Stimulated activated CD4-positive, alpha-beta T cell treated with anti-CD3 and anti-CD28 coated beads, TNF-alpha, amount 100 ng/mL, for 48 hours (primary cell): ENCODE data around the gene ANO4.
"Not testable (repeated sequence)": the region's sequence is repeated elsewhere in the genome, so short reads cannot be mapped to it uniquely, and the experiment has no call there.

Source experiments
- DNase-seq, 3 donors: peaks; one replicate each; pipeline ENCODE4 v3.0.0-alpha.2; 2020; ENCODE audit warnings: low read depth in 3 of 3

Gene ANO4

DNA sequence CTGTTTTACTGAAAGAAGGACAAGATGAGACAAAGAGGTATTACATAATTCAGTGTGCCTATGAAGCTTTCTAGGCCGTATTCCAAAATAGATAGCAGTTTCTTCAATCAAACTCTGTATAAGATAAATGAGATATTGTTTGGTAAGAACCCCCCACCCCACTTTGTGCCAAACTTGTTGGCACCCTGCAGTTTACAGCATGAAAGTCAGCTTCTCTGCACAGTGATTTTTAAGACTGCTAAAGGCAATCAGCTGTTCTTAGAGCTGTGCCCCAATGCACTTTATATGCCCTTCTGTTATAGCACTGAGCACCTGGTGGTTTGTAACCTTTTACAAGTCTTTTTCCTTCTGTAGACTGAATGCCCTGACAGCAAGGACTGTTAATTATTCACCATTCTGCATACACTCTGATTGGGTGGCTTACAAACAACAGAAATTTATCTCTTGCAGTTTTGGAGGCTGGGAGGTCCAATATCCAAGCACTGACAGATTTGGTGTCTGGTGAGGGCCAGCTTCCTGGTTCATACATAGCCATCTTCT, 76.7 kb downstream of the ANO4 start:
- DNase-seq: no peak

DNA sequence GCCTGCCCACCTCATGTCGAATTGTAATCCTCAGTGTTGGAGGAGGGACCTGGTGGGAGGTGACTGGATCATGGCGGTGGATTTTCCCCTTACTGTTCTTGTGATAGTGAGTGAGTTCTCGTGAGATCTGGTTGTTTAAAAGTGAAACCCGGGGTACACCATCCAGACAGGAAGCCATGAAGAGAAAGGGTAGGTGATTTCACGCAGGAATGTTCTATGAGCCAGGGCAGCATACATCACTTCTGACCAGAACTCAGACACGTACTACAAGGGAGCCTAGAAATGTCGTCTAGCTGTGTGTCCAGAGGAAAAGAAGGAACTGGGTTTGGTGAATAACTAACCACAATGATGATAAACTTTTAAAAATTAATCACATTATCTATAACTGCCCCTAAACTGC, 80.6 kb downstream of the ANO4 start:
- DNase-seq: no peak

DNA sequence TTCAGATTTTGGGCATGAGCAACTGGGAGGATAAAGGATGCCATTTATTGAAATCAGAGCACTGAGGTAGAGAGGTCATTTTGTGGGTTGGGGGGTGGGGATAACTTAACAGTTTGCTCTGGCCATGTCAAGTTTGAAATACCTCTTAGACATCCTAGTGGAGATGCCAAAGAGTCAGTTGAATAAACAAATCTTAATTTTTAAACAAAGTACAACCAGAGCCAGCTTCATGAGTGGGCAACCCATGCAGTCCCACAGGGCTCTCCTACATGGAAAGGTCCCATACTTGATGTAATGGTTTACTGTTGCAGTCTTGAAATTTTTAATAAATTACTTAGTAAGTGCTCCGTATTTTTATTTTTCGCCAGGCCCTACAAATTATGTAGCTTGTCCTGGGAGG, 81.2 kb downstream of the ANO4 start:
- no peak for DNase-seq

DNA sequence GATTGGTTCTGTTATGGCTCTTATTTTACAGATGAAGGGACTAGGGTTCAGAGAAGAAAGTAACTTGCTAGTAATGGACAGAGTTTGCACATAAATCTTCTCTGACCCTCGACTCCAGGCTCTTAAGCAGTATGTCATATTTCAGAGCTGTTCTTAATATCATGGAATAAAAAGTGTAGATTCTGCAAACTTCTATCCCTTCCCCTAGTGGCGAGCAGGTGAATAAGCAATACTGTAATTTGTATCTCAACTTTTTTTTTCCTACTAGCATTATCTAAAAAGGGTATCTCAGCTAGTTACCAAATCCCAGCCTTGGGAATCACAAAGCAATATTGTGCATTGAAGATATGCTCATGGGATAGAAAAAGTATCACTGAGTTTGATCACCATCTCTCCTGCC, 83.2 kb downstream of the ANO4 start:
- DNase-seq: no peak

DNA sequence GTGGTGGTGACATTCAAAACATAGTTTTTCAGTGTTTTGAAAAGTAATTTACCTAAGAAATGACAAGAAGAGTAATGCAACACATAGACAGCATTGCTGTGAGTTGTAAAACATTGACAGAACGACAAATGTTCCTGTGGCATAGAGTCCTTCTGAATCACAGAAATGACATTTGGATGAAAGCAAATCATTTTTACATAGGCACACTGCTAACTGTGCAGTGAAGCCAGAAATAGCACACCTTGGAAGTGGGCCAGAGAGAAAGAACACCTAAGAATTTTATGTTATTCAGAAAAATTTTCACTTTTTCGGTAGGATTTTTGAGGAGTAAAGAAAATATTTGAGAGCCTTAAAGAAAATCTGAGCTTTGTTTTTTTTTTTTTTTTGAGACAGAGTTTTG, 100.6 kb downstream of the ANO4 start:
- no peak for DNase-seq

DNA sequence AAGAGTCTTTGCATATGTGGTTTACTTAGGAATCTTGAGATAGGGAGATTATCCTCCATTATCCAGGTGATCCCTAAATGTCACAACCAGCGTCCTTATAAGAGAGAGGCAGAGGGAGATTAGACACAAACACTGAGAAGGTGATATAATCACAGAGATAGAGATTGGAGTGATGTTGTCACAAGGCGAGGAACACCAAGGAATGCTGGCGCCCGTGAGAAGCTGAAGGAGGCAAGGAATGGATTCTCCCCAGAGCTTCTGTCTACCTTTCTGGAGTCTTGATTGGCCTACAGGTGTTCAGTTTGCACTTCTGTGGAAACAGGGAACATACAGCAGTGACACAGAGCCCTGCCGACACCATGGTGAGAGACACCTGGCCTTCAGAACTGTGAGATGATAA, 101.6 kb downstream of the ANO4 start:
- no peak for DNase-seq

DNA sequence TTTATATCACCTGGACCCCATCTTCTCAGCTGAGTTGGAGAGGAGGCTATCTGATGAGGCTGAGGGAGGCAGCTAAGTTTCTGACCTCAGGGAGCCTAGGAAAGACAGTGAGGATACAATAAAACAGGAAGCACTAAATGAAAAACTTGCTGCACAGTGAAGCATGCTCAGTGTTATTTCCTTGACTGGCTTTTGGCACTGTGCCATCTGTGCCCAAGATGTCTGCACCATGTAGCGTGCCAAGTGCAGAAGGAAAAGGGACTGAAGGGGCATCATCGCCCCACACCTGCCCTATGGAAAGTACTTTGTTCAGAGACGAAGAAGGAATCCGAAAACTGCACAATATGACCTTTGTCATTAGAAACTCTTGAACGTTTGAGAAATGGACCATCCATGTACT, 102.7 kb downstream of the ANO4 start:
- DNase-seq: no peak

DNA sequence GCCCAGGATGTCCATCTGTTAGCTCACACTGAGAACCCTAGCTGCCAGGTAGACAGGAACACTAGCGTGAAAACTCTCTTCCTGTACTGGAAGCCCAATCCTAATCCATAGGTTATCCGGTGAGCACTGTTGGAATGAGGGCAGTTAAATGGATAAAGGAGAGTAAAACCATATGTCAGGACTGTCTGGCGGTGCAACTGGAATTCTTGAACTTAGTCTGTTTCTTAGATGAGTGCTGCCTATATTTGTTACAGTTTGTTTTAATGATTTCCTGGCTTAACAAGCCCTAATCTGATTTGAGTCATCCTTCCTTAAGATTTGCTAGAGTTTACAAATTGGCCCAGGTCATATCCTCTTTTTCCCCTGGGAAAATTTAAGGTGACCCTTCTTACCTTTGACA, 104.7 kb downstream of the ANO4 start:
- DNase-seq: no peak

DNA sequence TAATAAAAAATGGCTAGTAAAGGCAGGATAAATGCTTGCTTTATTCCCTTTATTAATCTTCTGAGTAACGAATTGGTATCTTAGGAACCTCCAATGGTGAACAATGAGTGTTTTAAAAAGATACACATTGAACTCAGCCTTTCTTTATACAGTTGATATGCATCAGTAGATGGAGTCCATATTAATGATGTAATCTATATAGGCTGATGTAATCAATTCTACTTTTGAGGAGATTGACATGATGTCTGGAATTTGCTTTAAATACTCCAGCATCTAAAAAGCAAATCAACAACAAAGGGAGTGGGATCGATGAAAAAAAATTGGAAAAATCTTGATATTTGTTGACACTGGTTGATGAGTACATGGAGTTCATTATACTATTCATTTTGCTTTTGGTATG, 106.2 kb downstream of the ANO4 start:
- no peak for DNase-seq

DNA sequence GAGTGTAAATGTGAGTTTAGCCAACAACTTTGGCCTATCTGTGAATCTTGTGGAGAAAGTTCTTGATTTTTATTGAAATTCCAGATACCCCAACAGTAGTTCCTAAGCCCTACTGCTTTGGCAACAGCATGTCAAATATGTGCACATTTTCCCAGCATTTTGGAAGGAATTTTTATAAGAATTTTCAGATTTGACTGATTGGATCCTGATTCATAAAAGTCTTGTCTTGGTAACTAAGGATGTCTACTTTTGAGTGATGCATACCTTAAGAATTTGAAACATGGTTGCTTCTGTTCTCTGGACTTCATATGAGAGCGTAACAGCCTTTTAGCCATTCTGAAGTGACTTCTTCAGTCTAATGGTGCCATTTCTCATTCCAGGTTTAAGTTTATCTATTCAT, 106.7 kb downstream of the ANO4 start:
- no peak for DNase-seq

DNA sequence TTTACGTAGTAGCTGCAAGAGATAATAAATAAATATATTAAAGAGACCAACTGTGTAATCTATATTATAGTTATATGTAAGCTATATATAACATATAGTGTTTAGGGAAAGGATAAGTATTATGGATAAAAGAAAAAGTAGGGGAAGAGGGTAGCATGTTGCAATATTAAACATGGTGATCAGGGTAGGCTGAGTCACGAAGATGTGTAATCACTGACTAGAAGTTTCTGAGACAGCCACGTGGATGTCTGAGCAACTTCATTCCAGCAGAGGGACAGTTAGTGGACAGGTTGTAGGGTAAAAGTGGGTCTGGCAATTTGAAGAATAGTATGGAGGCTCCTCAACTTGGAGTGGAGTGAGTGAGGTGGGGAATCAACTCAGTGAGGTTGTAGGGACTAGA, 109.7 kb downstream of the ANO4 start:
- DNase-seq: no peak

DNA sequence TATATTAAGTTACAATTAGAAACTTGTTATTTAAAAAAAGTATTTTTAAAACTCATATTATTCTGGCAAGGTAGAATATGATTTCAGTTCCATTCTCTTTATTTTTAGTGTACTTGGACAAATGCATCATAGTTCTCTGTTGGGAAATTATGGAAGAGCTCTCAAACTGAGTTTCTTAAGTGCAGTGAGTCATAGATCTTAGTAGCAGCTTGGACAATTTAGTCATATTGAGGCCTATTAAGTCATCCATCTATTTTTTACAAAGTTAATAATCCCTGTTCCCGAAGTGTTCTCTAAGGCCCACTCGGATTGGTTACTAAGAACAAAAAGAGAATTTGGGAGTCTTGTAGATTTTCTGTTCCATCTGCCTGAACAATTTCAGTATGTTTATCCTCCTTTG, 113.9 kb downstream of the ANO4 start:
- DNase-seq: no peak

DNA sequence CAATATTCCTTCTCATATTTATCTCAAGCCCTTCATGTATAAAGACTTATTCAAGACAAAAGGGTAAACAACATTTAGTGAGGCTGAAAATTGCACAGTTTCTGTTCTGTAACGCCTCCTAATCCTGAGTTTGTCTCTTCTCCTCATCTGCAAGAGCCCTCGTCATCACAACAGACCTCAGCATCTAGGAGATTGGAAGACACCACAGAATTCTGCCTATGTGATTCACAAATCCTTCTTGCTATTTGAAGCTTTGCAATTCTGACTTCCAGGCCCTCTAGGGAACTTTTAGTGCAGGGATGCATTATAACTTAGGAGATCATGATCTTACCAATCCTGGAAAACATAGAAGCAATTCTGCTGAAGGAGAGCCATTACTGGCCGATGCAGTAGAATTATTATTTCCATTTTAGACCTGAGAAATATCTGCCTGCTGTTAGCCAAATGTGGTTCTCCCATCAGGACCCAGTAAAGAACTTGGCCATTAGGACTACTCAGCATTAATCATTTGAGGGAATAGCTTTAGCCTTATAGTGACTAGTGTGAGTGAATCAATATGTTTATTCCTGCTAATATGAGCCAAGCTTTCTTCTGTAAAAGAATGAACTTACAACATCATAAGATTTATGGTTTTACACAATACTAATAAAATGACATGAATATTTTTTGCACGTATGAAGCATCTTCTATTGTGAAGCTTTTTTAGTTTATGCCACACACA, 119.5 kb downstream of the ANO4 start:
- no peak for DNase-seq

DNA sequence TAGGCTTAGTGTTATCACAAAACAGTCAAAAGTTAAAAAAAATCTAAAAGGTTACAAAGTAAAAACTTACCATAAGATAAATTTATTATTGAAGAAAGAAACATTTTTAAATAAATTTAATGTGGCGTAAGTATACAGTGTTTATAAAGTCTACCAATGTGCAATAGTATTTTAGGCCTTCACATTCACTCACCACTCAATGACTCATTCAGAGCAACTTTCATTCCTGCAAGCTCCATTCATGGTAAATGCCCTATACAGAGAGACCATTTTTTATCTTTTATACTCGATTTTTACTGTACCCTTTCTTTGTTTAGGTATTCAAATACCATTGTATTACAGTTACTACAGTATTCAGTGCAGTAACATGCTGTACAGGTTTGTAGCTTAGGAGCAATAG, 124.5 kb downstream of the ANO4 start:
- no peak for DNase-seq

DNA sequence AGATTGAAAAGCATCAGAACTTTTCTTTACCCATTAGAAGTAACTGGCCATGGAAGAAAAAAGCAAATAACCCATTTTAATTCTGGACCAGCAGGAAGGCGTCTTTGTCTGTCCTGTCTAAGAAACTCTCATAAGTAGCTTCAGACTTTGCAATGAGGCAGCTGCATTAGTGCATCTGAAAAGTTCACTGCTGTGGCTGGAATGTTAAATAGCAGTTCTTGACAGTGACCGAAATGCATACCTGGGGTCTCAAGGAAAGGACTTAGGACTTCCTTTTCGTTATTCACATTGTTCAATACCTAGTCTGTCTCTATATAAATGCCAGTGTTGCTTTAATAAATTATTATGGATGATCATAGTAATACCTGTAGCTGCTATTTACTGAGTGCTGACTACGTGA, 125.9 kb downstream of the ANO4 start:
- no peak for DNase-seq

DNA sequence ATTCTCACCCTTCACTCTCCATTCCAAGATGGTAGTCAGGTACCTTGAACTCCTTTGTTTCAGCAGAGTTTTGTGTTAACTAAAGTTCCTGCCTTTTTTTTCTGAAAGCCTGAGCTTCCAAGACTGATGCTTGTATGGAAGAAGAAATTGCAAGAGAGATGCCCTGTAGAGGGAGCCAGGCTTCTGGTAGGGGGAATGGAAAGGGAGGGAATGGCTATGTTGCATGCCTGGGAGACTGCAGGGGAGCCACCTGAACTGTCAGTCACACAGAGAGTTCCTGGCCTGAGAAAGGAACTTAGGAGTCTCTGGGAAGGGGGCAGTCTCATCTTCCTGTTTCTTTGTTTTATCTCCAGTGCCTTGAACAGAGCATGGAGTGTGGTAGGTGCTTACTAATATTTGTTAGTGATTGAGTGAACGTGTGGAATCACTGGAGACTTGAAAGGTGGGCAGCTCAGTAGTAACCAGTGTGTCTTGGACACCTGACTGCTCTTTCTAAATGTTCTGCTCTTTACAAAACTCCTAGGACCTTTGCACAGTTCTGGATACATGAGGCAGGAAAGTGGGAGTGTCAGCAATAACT, 132.2 kb downstream of the ANO4 start:
- DNase-seq: no peak

DNA sequence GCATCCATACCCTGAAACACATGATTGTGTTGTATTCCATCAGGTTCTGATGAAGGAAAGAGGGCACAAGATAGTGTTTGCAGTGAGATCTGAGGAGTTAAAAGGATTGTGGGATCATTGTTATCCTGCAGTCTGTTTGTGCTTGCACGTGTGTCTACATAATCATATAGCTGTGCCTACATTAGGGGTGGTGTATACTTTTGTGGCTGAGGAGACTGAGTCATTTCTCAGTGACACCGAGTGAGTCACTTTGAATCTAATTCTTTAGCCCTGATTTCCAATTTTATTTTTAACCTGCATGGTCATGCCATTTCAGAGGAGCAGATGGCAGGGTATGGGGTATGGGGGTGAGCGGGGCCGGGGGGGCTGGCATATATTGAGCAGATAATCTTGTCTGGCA, 133.2 kb downstream of the ANO4 start:
- no peak for DNase-seq

DNA sequence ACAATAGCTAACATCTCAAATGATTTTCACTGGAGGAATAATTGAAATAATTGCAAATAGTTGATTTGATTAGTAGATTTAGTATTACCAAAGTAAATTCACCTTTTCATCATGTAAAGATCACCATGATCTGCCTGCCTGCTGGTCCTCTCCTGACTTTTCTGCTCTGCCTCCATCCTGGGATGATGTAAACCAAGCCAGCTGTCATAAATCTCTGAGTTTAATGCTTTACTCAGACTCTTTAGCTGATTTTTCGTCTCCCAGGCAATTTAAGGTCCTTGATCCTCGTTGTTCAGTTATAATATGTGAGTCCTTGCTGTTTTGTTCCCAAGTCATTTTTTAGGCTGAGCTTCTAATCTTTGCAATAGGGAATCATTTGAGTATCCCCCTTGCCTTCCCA, 138.0 kb downstream of the ANO4 start:
- DNase-seq: no peak

DNA sequence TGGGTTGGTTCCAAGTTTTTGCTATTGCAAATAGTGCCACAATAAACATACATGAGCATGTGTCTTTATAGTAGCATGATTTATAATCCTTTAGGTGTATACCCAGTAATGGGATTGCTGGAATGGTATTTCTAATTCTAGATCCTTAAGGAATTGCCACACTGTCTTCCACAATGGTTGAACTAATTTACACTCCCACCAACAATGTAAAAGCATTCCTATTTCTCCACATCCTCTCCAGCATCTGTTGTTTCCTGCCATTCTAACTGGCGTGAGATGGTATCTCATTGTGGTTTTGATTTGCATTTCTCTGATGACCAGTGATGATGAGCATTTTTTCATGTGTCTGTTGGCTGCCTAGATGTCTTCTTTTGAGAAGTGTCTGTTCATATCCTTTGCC, 139.0 kb downstream of the ANO4 start:
- DNase-seq: not testable (repeated sequence)

DNA sequence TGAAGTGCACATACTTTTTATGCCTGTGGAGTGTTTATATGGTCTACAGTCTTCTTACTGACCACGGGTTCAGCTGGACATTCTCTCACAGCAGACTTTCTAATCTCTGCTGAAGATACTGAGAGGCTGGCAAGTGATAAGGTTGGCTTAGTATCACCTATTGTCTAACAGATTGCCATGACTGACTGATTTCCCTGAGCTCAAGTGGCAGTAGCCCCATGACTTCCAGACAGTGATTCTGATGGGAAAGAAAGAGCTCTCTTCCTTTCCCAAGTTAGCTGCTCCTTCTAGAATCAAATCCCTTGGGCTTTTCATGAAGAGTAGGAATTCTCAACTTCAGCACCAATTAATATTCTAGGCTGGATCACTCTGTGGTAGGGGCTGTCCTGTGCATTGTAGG, 141.4 kb downstream of the ANO4 start:
- no peak for DNase-seq

DNA sequence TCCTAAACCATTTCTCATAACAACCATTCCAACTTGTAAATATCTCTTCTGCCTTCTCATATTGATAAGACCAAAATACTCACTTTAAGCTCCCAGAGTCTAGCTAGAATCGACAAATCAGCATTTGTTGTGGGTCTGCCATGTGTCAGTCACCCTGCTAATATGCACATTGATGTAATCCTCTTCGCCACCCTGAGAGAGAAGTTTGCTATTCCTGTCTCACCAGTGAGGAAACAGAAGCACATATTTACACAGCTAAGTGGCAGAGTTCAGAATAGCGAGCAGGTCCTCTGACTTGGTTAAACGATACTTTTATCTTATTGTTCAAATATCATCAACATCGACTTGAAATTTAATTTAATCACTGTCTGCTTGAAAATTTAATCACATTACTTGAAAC, 142.1 kb downstream of the ANO4 start:
- DNase-seq: no peak

DNA sequence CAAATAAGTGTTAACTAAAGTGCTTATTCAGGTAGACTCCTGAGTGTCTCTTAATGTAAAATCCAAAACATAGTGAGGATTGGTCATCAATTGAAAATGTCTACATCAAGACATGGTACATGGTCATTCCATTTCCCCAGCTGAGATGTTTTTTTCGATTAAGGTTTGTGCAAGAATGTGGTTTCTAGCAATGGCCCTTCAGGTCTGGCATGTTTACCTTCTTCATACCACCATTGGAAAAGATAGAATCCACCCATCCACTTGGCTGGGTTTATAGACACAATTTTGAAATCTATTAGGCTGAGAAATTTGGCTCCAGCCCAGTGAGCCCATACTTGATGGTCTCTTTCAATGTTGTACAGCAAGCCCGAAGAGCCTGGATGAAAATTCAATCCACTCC, 145.9 kb downstream of the ANO4 start:
- no peak for DNase-seq

DNA sequence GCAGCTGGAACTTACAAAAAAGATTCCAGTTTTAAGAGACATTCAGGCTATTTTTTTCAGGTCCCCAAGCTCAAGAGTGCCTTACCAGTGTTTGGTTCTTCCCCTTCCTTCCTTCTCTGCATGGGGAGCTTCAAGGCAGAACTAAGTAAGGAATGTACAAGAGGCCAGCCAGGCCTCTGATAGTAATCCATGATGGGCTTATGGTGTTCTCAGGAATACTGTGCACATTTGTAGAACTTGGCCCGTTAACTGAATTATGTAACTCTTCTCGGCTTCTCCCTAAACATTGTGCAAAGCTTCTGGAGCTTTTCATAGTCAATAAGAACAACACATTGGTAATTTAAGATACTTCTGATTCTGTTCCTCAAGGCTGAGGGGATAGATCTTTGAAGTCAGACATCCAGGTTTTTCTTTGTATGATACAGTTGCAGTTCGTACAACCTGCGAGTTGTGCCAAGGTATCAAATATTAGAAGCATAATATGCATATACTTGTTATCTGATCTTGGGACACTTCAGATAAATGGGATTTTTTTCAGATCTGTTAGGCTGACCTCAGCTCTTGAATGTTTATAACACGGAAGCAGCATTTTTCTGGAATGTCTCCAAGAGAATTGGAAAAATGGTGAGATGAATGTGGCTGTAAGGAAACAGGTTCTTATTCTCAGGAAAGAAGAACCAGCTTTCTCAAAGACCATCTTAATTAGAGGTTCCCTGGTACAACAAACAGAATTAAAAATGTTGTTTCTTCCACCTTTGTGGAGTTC, 148.6 kb downstream of the ANO4 start:
- no peak for DNase-seq
